Measurements from ENCODE around the gene ZNF90.

- TF ChIP-seq POLR2A (IDR thresholded peaks at IDR 0.05), result no peak
- TF ChIP-seq, protein P1, sequence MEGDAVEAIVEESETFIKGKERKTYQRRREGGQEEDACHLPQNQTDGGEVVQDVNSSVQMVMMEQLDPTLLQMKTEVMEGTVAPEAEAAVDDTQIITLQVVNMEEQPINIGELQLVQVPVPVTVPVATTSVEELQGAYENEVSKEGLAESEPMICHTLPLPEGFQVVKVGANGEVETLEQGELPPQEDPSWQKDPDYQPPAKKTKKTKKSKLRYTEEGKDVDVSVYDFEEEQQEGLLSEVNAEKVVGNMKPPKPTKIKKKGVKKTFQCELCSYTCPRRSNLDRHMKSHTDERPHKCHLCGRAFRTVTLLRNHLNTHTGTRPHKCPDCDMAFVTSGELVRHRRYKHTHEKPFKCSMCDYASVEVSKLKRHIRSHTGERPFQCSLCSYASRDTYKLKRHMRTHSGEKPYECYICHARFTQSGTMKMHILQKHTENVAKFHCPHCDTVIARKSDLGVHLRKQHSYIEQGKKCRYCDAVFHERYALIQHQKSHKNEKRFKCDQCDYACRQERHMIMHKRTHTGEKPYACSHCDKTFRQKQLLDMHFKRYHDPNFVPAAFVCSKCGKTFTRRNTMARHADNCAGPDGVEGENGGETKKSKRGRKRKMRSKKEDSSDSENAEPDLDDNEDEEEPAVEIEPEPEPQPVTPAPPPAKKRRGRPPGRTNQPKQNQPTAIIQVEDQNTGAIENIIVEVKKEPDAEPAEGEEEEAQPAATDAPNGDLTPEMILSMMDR (IDR thresholded peaks at IDR 0.05), result no peak
Observed at GRCh38 chr19:20103091-20103740, 25.4 kb downstream of the ZNF90 start.

All from adrenal gland (tissue), 5 donors.